ENCODE measurements around the gene TSC22D3.

- TF ChIP-seq, protein P1, sequence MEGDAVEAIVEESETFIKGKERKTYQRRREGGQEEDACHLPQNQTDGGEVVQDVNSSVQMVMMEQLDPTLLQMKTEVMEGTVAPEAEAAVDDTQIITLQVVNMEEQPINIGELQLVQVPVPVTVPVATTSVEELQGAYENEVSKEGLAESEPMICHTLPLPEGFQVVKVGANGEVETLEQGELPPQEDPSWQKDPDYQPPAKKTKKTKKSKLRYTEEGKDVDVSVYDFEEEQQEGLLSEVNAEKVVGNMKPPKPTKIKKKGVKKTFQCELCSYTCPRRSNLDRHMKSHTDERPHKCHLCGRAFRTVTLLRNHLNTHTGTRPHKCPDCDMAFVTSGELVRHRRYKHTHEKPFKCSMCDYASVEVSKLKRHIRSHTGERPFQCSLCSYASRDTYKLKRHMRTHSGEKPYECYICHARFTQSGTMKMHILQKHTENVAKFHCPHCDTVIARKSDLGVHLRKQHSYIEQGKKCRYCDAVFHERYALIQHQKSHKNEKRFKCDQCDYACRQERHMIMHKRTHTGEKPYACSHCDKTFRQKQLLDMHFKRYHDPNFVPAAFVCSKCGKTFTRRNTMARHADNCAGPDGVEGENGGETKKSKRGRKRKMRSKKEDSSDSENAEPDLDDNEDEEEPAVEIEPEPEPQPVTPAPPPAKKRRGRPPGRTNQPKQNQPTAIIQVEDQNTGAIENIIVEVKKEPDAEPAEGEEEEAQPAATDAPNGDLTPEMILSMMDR (conservative IDR thresholded peaks at IDR 0.05 in 1 of 2, IDR thresholded peaks at IDR 0.05 in 1 of 2; ENCODE audit: extremely low read depth in 1 of 2, insufficient read depth in 1 of 2, low read depth in 1 of 2, low read length in 2 of 2) = no peak
- no peak for TF ChIP-seq EZH2 (IDR thresholded peaks at IDR 0.05; ENCODE audit: borderline replicate concordance, low read length)
Observed at GRCh38 chrX:107731831-107732502, 43.6 kb downstream of the TSC22D3 start.
